Activated CD8-positive, alpha-beta T cell treated with anti-CD3 and anti-CD28 coated beads, Interleukin-2, amount 10 ng/mL, durations not matched to agents 7 days and 5 days (primary cell): ENCODE data around the gene RBFOX1. TPM values are rescaled to one million over a fixed set of nuclear protein-coding genes. Genes with fewer than 3 reads are reported as not detected.

Source experiments
- ATAC-seq: fragments of 150-1000 bp; cut with Tn5 transposase; one replicate; pipeline ENCODE4 v1.10.0; 2021; ENCODE audit warnings: moderate library complexity
- CTCF ChIA-PET: fragments of 350-600 bp; sonication (Branson Sonifier 250); formaldehyde crosslinking; loops from one replicate; lab custom pipeline; 2021; ENCODE audit warnings: antibody characterized with exemption; lab: Charles Lee
- POLR2A ChIA-PET: fragments of 350-600 bp; sonication (Branson Sonifier 250); formaldehyde crosslinking; loops from one replicate; lab custom pipeline; 2021; ENCODE audit warnings: antibody characterized with exemption; lab: Charles Lee
- DNase-seq: peaks from one replicate; pipeline ENCODE4 v3.0.0-alpha.2; 2020
- H3K27ac Mint-ChIP-seq: one replicate; pipeline ENCODE4 v1.8.0; 2021; ENCODE audit warnings: mild to moderate bottlenecking, mixed read lengths
- H3K27me3 Mint-ChIP-seq: one replicate; pipeline ENCODE4 v1.8.0; 2021; ENCODE audit warnings: low read depth, mixed read lengths
- H3K36me3 Mint-ChIP-seq: one replicate; pipeline ENCODE4 v1.8.0; 2021; ENCODE audit warnings: low read depth, mixed read lengths
- H3K4me1 Mint-ChIP-seq: one replicate; pipeline ENCODE4 v1.8.0; 2021; ENCODE audit warnings: low read depth, mixed read lengths
- H3K4me3 Mint-ChIP-seq: one replicate; pipeline ENCODE4 v1.8.0; 2021; ENCODE audit warnings: mild to moderate bottlenecking, mixed read lengths
- H3K9me3 Mint-ChIP-seq: one replicate; pipeline ENCODE4 v1.8.0; 2022; ENCODE audit warnings: mixed read lengths; ENCODE audit not compliant: insufficient read depth
- total RNA-seq, 2 experiments: library from RNA; stranded (reverse); gene quantifications; one replicate each; pipeline ENCODE4 v1.2.3, GENCODE V29; 2021

The RBFOX1 gene
- total RNA-seq, 2 experiments from 2014 or later: not detected

DNA sequence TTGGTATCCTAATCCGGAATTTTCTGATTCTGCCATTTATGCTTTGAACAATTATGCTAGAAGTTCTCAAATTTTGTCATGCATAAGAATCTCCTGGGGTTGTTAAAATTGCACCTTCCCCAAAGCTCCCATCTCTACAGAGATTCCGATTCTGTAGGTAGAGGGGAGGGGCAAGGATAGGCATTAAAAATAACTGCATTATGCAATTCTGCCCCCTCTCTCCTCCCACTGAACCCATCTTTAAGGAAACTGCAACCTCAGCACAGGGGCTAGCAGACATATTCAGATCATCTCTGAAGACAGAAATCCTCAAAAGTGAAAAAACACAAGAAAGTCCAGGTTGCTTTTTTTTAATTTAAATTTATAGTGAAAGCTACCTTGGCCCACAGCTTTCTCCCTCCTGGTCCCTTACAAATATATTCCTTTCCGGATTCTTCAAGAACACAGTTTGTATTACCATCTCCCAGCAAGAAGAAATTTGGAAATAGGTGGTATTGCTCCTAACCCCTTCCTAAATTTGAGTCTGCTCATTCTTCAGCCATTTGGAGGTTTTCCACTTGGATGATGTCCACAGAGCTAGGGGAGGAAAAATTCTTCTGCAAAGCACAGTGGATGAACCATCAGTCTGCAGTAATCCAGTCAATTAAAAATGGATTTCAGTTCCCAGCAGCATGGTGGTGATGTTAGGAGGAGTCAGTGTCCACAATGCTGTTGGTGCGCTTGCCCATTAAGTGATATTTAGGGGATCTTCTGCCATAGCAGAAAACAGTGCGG is 67.7 kb downstream of the RBFOX1 start:
- Mint-ChIP-seq H3K27me3 (no peaks in the 10 kb centered on the region), H3K9me3 (peaks cover 8% of the 10 kb centered on the region), H3K4me3 (no peak overlapping the region), H3K4me1 (no peaks in the 10 kb centered on the region), H3K36me3 (no peaks in the 10 kb centered on the region), H3K27ac (no peak overlapping the region)
- ChIA-PET POLR2A (no interaction called here), CTCF (no interaction called here)
- DNase-seq (no peak), ATAC-seq (no peak)

DNA sequence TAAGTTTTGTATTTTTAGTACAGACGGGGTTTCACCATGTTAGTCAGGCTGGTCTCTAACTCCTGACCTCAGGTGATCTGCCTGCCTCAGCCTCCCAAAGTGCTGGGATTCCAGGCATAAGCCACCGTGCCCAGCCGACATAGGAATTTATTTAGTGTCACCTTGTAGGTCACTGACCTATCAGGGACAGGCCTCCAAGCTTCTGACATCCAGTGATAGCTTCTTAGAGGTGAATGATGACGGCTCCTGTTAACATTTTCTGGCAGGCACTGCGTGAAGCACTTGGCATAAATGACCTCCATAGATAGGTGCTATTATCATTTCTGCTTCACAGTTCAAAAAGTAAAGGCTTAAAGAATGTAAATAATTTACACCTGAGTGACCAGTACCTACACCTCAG is 71.6 kb downstream of the RBFOX1 start:
- ATAC-seq (no peak), DNase-seq (no peak)
- no peaks in the 10 kb centered on the region for H3K27me3 Mint-ChIP-seq
- POLR2A ChIA-PET: no interaction called here
- CTCF ChIA-PET: no interaction called here
- peaks cover 4% of the 10 kb centered on the region for H3K9me3 Mint-ChIP-seq
- no peaks in the 10 kb centered on the region for H3K36me3 Mint-ChIP-seq
- no peaks in the 10 kb centered on the region for H3K4me1 Mint-ChIP-seq
- no peak overlapping the region for H3K27ac Mint-ChIP-seq
- H3K4me3 Mint-ChIP-seq: no peak overlapping the region

DNA sequence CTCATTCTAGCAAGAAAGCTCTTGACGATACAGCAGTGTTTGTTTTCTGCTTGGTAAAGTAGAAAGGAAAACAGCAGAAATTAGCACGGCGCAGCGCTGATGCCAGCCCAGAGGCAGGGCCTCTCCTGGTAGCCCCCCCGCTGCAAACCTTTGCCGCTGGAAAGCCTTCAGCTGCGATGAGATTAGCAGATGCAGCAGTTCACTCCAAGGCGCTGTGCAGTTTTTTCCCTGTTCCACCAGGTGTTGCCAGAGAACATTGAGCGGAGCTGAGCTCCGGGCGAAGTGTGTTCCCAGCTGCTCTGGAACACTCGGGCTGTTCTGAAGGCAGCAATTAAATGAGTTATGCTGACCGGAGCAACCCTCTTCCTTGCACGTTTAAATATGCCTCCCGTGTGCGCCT is 72.5 kb downstream of the RBFOX1 start:
- DNase-seq (no peak), ATAC-seq (no peak)
- Mint-ChIP-seq H3K27me3 (no peaks in the 10 kb centered on the region), H3K4me3 (no peak overlapping the region), H3K27ac (no peak overlapping the region), H3K36me3 (no peaks in the 10 kb centered on the region), H3K4me1 (no peaks in the 10 kb centered on the region), H3K9me3 (peaks cover 4% of the 10 kb centered on the region)
- POLR2A ChIA-PET: no interaction called here
- CTCF ChIA-PET: no interaction called here

DNA sequence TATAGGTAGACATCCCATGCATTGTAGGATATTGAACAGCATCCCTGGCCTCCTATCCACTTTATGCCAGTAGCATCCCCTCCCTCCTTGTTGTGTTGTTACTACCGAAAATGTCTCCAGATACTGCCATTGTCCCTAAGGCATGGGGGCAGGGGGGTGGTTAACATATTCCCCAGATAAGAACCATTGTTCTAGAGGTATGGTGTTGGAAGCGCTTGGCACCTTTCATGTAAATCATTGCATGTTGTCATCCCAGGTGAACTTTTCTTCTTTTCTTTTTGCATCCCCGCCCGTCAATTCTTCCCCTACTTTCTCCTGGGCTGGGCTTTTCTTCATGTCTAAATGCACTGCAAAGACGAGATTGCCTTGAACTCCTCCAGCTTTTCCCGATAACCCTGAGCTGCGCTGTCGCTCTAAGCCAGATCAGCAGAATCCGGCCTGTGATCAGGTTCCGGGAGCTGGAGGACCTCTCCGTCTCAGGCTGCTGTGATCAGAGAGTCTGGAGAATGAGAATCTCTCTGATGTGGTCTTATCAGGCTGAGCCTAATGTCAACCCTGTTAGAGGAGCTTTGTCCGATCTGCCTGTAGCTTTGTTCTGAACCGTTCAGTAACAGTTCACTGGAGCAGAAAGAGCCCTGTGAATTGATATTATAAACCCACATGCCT is 76.2 kb downstream of the RBFOX1 start:
- H3K27me3 Mint-ChIP-seq: no peaks in the 10 kb centered on the region
- H3K36me3 Mint-ChIP-seq: no peaks in the 10 kb centered on the region
- CTCF ChIA-PET: no interaction called here

DNA sequence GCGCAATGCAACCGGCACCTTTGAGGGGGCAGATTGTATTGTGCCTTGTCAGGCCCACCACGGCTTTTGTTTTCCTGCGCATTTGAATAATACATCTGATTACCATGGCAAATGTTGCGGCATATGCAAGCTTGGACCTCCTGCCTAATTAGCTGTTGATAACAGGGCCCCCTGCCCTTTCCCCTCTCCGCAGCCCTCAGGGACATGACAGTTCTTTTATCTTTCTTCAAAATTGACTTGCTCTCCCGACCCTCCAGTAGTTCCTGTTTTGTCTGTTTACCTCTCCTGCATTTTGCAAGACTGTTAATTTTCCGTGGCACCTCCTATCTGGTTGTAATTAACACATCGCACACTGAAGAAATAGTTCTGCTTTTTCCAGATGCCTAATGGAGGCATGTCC is 86.8 kb downstream of the RBFOX1 start:
- no peaks in the 10 kb centered on the region for H3K4me1 Mint-ChIP-seq
- ChIA-PET CTCF (no interaction called here), POLR2A (no interaction called here)
- no peak overlapping the region for H3K4me3 Mint-ChIP-seq
- H3K27me3 Mint-ChIP-seq: no peaks in the 10 kb centered on the region
- ATAC-seq (no peak), DNase-seq (no peak)
- no peak overlapping the region for H3K27ac Mint-ChIP-seq
- H3K36me3 Mint-ChIP-seq: no peaks in the 10 kb centered on the region
- H3K9me3 Mint-ChIP-seq: peaks cover 6% of the 10 kb centered on the region

More for the DNA sequence above, 76.2 kb downstream of the RBFOX1 start:
- peaks cover 4% of the 10 kb centered on the region for H3K9me3 Mint-ChIP-seq
- ATAC-seq (no peak), DNase-seq (no peak)
- H3K27ac Mint-ChIP-seq: no peak overlapping the region
- POLR2A ChIA-PET: no interaction called here
- H3K4me3 Mint-ChIP-seq: no peak overlapping the region
- H3K4me1 Mint-ChIP-seq: no peaks in the 10 kb centered on the region

DNA sequence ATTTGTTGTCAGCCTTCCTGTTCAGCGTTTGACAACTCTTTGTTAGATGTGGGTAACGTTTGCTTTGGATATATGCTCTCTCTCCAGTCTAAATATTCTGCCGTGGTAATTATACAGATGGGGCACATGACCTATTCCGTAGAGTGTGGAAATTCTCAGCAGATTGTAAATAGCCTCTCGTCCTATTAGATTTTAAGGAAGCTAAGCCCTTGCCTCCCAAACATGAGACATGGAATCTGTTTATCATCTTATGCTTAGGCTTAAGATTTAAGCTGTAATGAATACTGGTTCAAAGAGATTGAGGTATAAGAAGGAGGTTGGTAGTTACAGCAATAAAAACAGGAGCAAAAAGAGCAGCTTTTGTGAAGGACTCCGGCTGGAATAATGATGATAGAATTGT is 87.4 kb downstream of the RBFOX1 start:
- Mint-ChIP-seq H3K4me1 (no peaks in the 10 kb centered on the region), H3K4me3 (no peak overlapping the region)

DNA sequence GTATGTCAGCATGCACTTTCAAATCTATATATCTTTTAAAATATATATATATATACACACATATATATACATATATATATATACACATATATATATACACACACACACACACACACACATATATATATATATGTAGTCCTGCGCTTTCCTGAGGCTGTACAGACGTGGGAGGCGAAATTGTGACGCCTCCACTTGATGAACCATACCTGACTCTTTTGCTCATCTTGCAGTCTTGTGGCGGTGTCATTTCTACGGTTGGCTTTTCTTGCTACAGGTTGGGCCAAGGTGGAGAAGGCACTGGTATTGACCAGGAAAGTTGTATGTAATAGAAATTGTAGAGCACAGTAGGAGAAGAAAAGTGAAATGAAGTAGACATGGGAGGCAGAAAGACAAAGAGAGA is 88.2 kb downstream of the RBFOX1 start:
- POLR2A ChIA-PET: no interaction called here
- CTCF ChIA-PET: no interaction called here
- peaks cover 6% of the 10 kb centered on the region for H3K9me3 Mint-ChIP-seq
- H3K36me3 Mint-ChIP-seq: no peaks in the 10 kb centered on the region
- H3K4me1 Mint-ChIP-seq: no peaks in the 10 kb centered on the region
- no peak for ATAC-seq
- H3K27me3 Mint-ChIP-seq: no peaks in the 10 kb centered on the region
- H3K4me3 Mint-ChIP-seq: no peak overlapping the region
- DNase-seq: no peak
- no peak overlapping the region for H3K27ac Mint-ChIP-seq

More for the DNA sequence above, 87.4 kb downstream of the RBFOX1 start:
- DNase-seq (no peak), ATAC-seq (no peak)
- ChIA-PET CTCF (no interaction called here), POLR2A (no interaction called here)
- no peaks in the 10 kb centered on the region for H3K27me3 Mint-ChIP-seq
- H3K36me3 Mint-ChIP-seq: no peaks in the 10 kb centered on the region
- peaks cover 6% of the 10 kb centered on the region for H3K9me3 Mint-ChIP-seq
- H3K27ac Mint-ChIP-seq: no peak overlapping the region

DNA sequence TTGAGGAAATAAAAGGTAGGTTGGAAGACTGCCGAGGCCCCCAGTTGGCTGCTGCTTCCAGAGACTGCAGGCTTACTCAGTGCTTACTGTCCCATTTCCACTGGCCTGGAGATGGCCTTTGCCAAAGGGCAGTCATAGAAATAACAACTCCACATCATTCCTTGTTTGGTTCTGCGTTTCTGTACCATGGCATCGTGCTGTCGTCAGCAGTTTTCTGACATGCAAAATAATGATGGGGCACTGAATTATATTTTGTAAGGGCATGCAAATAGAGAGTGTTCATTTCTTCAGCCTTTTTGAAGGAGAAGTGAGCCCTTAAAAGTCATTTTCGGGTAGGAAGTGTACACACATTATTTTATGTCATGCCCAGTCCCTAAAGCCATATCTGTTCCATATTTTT is 88.9 kb downstream of the RBFOX1 start:
- no peaks in the 10 kb centered on the region for H3K4me1 Mint-ChIP-seq
- H3K9me3 Mint-ChIP-seq: peaks cover 7% of the 10 kb centered on the region
- no peaks in the 10 kb centered on the region for H3K36me3 Mint-ChIP-seq
- H3K4me3 Mint-ChIP-seq: no peak overlapping the region
- ChIA-PET CTCF (no interaction called here), POLR2A (no interaction called here)
- DNase-seq: no peak
- H3K27ac Mint-ChIP-seq: no peak overlapping the region
- no peaks in the 10 kb centered on the region for H3K27me3 Mint-ChIP-seq
- no peak for ATAC-seq

DNA sequence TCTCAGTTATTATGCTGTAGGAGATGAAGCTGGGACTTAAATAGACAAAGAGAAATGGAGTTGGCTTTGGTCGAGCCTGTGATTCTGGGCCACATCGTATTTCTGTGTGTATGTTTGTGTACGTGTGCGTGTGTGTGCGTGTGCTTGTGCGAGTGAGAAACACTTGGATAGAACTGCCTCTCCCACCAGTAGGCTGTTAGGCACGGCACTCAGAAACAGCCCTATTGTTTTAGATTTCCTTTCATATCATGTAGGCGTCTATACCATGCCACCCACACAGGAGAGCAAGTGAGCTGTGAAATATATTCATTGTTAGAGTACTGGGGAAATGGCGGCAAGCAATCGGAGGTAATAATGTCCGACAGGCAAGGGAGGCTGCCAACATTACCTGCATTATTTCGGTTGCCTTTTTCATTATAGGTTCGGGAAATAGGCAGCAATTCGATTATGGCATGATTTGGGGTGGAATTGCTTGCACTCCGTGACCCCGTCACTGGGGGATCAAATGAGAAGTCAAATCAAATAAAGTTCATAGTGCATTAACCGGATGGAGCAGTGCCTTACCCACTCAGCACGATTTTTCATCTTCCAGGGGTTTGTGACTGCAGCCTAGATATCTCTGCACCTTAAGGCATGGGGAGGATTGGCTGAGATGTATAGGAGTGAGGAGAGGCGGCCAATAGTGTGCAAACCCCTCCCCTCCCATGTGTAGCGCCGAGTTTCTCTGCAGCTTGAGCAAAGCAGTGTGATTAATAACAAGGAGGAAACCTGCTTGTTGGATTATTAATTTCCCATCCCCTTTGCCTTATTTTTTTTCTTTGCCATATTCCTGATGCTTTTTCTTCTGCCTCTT is 89.6 kb downstream of the RBFOX1 start:
- H3K9me3 Mint-ChIP-seq: peaks cover 10% of the 10 kb centered on the region
- no peak overlapping the region for H3K4me3 Mint-ChIP-seq
- ATAC-seq: no peak

DNA sequence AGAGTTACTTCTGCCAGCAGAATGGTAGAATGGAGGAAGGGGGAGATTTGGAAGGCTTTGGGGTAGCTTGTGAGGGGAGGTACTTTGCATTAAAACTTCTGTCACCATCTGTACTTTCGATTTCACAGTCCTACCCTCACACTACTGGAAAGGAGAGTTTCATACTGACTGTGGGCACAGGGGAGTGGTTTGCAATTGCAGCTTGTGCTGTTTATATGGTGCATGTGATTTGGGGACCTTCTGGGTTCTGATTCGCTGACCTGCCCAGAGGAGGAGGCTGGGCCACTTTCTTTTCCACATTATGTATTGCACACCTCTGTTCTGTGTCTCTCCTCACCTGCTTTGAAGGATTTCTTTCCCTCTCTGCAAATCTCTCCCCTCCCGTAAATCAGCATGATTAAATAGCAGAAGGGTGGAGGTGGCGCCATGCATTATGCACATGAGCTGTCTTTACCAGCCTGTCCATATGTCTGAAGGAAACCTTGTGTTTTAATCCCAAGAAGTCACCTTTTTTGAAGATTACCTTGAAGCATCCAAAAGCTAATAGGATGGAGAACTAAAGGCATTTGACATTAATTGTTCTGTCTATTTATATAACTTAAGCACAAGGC is 90.9 kb downstream of the RBFOX1 start:
- peaks cover 16% of the 10 kb centered on the region for H3K9me3 Mint-ChIP-seq
- no peak overlapping the region for H3K4me3 Mint-ChIP-seq
- CTCF ChIA-PET: no interaction called here
- POLR2A ChIA-PET: no interaction called here
- no peak for ATAC-seq
- H3K36me3 Mint-ChIP-seq: no peaks in the 10 kb centered on the region
- H3K4me1 Mint-ChIP-seq: no peaks in the 10 kb centered on the region
- H3K27me3 Mint-ChIP-seq: no peaks in the 10 kb centered on the region
- H3K27ac Mint-ChIP-seq: no peak overlapping the region
- no peak for DNase-seq

More for the DNA sequence above, 89.6 kb downstream of the RBFOX1 start:
- Mint-ChIP-seq H3K27ac (no peak overlapping the region), H3K36me3 (no peaks in the 10 kb centered on the region), H3K4me1 (no peaks in the 10 kb centered on the region), H3K27me3 (no peaks in the 10 kb centered on the region)
- ChIA-PET POLR2A (no interaction called here), CTCF (no interaction called here)
- no peak for DNase-seq

DNA sequence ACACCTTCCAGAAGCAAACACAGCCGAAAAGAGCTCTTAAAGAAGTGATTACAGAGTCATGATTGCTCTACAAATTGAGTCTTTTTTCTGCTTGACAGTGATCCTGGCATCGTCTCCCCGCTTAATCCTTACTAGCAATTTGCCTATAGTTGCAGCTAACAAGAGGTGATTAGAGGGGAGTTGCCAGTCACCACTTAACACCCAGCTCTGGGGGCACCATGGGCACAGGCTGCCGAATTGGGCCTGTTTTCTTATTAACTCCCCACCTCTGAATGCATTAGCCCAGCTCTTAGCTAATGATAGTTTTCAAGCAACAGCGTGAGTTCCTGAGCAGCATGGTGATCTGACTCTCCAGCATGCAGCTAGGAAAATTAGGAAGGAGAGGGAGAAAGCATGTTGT is 93.5 kb downstream of the RBFOX1 start:
- ChIA-PET CTCF (no interaction called here), POLR2A (no interaction called here)
- H3K4me1 Mint-ChIP-seq: no peaks in the 10 kb centered on the region
- H3K9me3 Mint-ChIP-seq: peaks cover 14% of the 10 kb centered on the region
- no peaks in the 10 kb centered on the region for H3K36me3 Mint-ChIP-seq
- no peak overlapping the region for H3K27ac Mint-ChIP-seq
- no peak overlapping the region for H3K4me3 Mint-ChIP-seq
- no peak for DNase-seq
- no peak for ATAC-seq
- no peaks in the 10 kb centered on the region for H3K27me3 Mint-ChIP-seq

DNA sequence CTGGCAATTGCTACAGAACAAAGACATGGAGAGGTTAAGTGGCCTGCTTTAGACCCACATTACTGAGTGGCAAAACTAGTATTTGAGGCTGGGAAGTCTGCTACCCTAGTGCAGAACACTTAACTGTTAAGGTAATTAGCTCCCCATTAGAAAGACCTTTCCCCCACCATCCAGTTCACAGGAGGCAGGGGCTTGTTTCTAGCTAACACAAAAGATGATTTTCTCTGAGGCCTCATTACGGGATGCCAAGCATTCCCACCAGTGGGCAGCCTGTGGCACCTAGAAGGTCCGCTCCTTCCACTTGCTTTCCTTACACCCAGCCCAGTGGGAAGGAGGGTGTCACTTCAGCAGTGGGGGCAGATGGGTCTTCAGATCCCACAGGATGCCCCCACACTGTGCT is 99.1 kb downstream of the RBFOX1 start:
- H3K27ac Mint-ChIP-seq: no peak overlapping the region
- peaks cover 21% of the 10 kb centered on the region for H3K9me3 Mint-ChIP-seq
- ATAC-seq (no peak), DNase-seq (no peak)
- CTCF ChIA-PET: no interaction called here
- no peaks in the 10 kb centered on the region for H3K36me3 Mint-ChIP-seq
- no peak overlapping the region for H3K4me3 Mint-ChIP-seq
- H3K27me3 Mint-ChIP-seq: no peaks in the 10 kb centered on the region
- H3K4me1 Mint-ChIP-seq: no peaks in the 10 kb centered on the region
- POLR2A ChIA-PET: no interaction called here
